H9 (cell line): ENCODE results near the gene SDK1. TPM values are rescaled to one million over a fixed set of nuclear protein-coding genes. Genes with fewer than 3 reads are reported as not detected.

Experiments used
- DNase-seq: peaks from one replicate; pipeline ENCODE4 v3.0.0-alpha.2; 2017
- H2AFZ ChIP-seq: one replicate; pipeline ENCODE4 v1.6.1; 2013; ENCODE audit warnings: mild to moderate bottlenecking, low read length, control low read depth, moderate library complexity
- H2AK5ac ChIP-seq: 2 replicates; pipeline ENCODE4 v1.6.1; 2013; ENCODE audit warnings: low read length, control low read depth, mixed read lengths; ENCODE audit not compliant: insufficient read length
- H2BK120ac ChIP-seq: one replicate; pipeline ENCODE4 v1.6.1; 2013; ENCODE audit warnings: low read depth, mild to moderate bottlenecking, low read length, control low read depth, inconsistent platforms; ENCODE audit not compliant: poor library complexity, severe bottlenecking
- H2BK12ac ChIP-seq: 2 replicates; pipeline ENCODE4 v1.6.1; 2013; ENCODE audit warnings: low read length, control low read depth, mixed read lengths, low read depth; ENCODE audit not compliant: insufficient read length
- H2BK15ac ChIP-seq: 2 replicates; pipeline ENCODE4 v1.6.1; 2013; ENCODE audit warnings: low read depth, low read length, control low read depth
- H2BK20ac ChIP-seq: one replicate; pipeline ENCODE4 v1.6.1; 2013; ENCODE audit warnings: low read depth, mild to moderate bottlenecking, low read length, control low read depth, inconsistent platforms; ENCODE audit not compliant: poor library complexity, severe bottlenecking
- H2BK5ac ChIP-seq: 2 replicates; pipeline ENCODE4 v1.6.1; 2013; ENCODE audit warnings: low read length, control low read depth, mixed read lengths; ENCODE audit not compliant: insufficient read length
- H3K14ac ChIP-seq: 2 replicates; pipeline ENCODE4 v1.6.1; 2013; ENCODE audit warnings: low read length, control low read depth; ENCODE audit not compliant: insufficient read depth
- H3K18ac ChIP-seq: 2 replicates; pipeline ENCODE4 v1.6.1; 2013; ENCODE audit warnings: low read depth, mild to moderate bottlenecking, mixed read lengths, low read length, control low read depth; ENCODE audit not compliant: insufficient read length
- H3K23ac ChIP-seq: 2 replicates; pipeline ENCODE4 v1.6.1; 2013; ENCODE audit warnings: low read length, control low read depth, mixed read lengths, low read depth; ENCODE audit not compliant: insufficient read length
- H3K23me2 ChIP-seq: 2 replicates; pipeline ENCODE4 v1.6.1; 2013; ENCODE audit warnings: low read depth, mild to moderate bottlenecking, mixed read lengths, low read length, control low read depth; ENCODE audit not compliant: insufficient read length, poor library complexity, severe bottlenecking
- H3K27ac ChIP-seq: 2 replicates; pipeline ENCODE4 v1.5.1; 2013; ENCODE audit warnings: low read length, control low read depth, mixed read lengths, low read depth; ENCODE audit not compliant: insufficient read length
- H3K27me3 ChIP-seq: 2 replicates; pipeline ENCODE4 v1.6.1; 2013; ENCODE audit warnings: low read length, control low read depth, inconsistent platforms; ENCODE audit not compliant: insufficient read depth
- H3K4ac ChIP-seq: 2 replicates; pipeline ENCODE4 v1.6.1; 2013; ENCODE audit warnings: low read depth, mild to moderate bottlenecking, control low read depth, inconsistent platforms, low read length, moderate library complexity
- H3K4me1 ChIP-seq: 2 replicates; pipeline ENCODE4 v1.6.1; 2013; ENCODE audit warnings: low read length, control low read depth, inconsistent platforms; ENCODE audit not compliant: insufficient read depth
- H3K4me2 ChIP-seq: 2 replicates; pipeline ENCODE4 v1.6.1; 2013; ENCODE audit warnings: low read length, control low read depth, mixed read lengths; ENCODE audit not compliant: insufficient read length, insufficient read depth
- H3K56ac ChIP-seq: 2 replicates; pipeline ENCODE4 v1.6.1; 2013; ENCODE audit warnings: low read depth, mild to moderate bottlenecking, mixed read lengths, low read length, control low read depth; ENCODE audit not compliant: insufficient read length
- H3K79me1 ChIP-seq: 2 replicates; pipeline ENCODE4 v1.6.1; 2013; ENCODE audit warnings: low read depth, mild to moderate bottlenecking, moderate library complexity, low read length, control low read depth, inconsistent platforms; ENCODE audit not compliant: insufficient read depth, poor library complexity, severe bottlenecking
- H3K79me2 ChIP-seq: 2 replicates; pipeline ENCODE4 v1.6.1; 2013; ENCODE audit warnings: low read length, control low read depth, inconsistent platforms; ENCODE audit not compliant: insufficient read depth
- H3K9ac ChIP-seq: 2 replicates; pipeline ENCODE4 v1.6.1; 2013; ENCODE audit warnings: low read length, control low read depth, mixed read lengths; ENCODE audit not compliant: insufficient read length; ENCODE audit errors: extremely low read depth
- H3K9me3 ChIP-seq: one replicate; pipeline ENCODE4 v1.6.1; 2013; ENCODE audit warnings: low read depth, low read length, inconsistent platforms; ENCODE audit not compliant: control insufficient read depth
- H3T11ph ChIP-seq: one replicate; pipeline ENCODE4 v1.6.1; 2013; ENCODE audit warnings: mild to moderate bottlenecking, low read length, control low read depth, inconsistent platforms
- H4K20me1 ChIP-seq: one replicate; pipeline ENCODE4 v1.6.1; 2013; ENCODE audit not compliant: control insufficient read depth, insufficient read length, insufficient read depth
- H4K5ac ChIP-seq: 2 replicates; pipeline ENCODE4 v1.6.1; 2013; ENCODE audit warnings: low read depth, mild to moderate bottlenecking, mixed read lengths, low read length, control low read depth; ENCODE audit not compliant: insufficient read length
- H4K8ac ChIP-seq: replicated peaks from 2 replicates; pipeline ENCODE4 v1.6.1; 2013; ENCODE audit warnings: low read length, control low read depth, mixed read lengths, low read depth; ENCODE audit not compliant: insufficient read length
- H4K91ac ChIP-seq: 2 replicates; pipeline ENCODE4 v1.6.1; 2013; ENCODE audit warnings: low read depth, mild to moderate bottlenecking, moderate library complexity, mixed read lengths, low read length, control low read depth; ENCODE audit not compliant: insufficient read length
- H3K27ac Mint-ChIP-seq, 3 experiments: 2 replicates in 2 of 3; 3 replicates in 1 of 3; pipeline ENCODE4 v1.8.0; 2020 to 2021; ENCODE audit warnings: mixed read lengths in 3 of 3, mild to moderate bottlenecking in 1 of 3, moderate library complexity in 1 of 3
- H3K27me3 Mint-ChIP-seq: 2 replicates; pipeline ENCODE4 v1.8.0; 2021; ENCODE audit warnings: low read depth, mild to moderate bottlenecking, moderate library complexity, mixed read lengths
- H3K36me3 Mint-ChIP-seq, 3 experiments: 2 replicates in 2 of 3; 3 replicates in 1 of 3; pipeline ENCODE4 v1.8.0; 2020 to 2021; ENCODE audit warnings: low read depth in 3 of 3, mixed read lengths in 3 of 3; ENCODE audit not compliant: insufficient read depth in 1 of 3
- H3K4me1 Mint-ChIP-seq, 2 experiments: 2 replicates each; pipeline ENCODE4 v1.8.0; 2020; ENCODE audit warnings: mixed read lengths in 2 of 2
- H3K4me3 Mint-ChIP-seq, 2 experiments: 2 replicates in 1 of 2; 3 replicates in 1 of 2; pipeline ENCODE4 v1.8.0; 2020 to 2021; ENCODE audit warnings: mild to moderate bottlenecking in 2 of 2, mixed read lengths in 2 of 2, moderate library complexity in 1 of 2
- H3K9me3 Mint-ChIP-seq, 2 experiments: 2 replicates in 1 of 2; 3 replicates in 1 of 2; pipeline ENCODE4 v1.8.0; 2020; ENCODE audit warnings: mild to moderate bottlenecking in 2 of 2, mixed read lengths in 2 of 2, moderate library complexity in 1 of 2
- WGBS: extraction: QIAGEN DNeasy Blood & Tissue Kit; methylation state at CpG from one replicate; pipeline ENCODE4 v1.1.7; 2013; ENCODE audit warnings: missing lambda C conversion rate, low lambda C conversion rate, mixed read lengths; ENCODE audit not compliant: insufficient read length; ENCODE audit errors: extremely low coverage; 5-methylcytosine and 5-hydroxymethylcytosine counted together
- total RNA-seq: library from RNA; stranded (reverse); gene quantifications from 2 replicates; pipeline ENCODE4 v1.2.1, GENCODE V29; 2021
- TF ChIP-seq, protein P1 (sequence below): fragments of 200-600 bp; sonication (generic); conservative IDR thresholded peaks from 3 replicates; pipeline ENCODE4 v1.8.0; 2021; ENCODE audit warnings: antibody characterized with exemption, mild to moderate bottlenecking

Gene SDK1
- total RNA-seq, 1 experiment from 2014 or later = 8.7 TPM

DNA sequence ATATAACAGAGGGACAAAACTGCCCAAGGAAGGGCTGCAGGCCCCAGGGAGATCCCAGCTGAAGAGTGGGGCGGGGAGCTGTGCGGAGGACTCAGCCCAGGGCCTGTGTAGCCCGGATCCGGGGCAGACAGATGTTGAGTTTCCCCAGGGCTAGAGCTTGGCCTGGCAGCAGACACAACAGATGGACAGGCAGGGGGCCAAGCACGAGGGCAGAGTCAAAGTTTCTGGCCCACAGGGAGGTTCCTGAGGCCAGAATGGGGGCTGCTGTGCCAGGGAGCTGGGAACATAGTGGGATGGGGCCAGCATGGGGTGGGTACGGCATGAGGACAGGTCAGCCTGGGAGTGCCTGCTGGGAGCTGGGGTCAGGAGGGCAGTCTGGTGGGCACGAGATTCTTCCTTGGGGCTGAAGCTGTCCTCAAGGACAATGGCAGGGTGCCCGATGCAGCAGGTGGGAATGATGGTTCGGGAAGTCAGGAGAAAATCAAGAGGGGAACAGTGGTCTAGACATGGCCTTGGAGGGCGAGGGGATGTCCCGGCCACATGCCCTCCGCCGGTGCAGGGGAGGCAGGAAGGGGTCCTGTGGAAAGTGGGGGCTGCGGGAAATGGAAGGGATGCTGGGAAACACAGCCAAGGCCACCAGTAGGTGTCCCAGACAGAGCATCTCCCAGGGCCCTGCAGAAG is 862.0 kb downstream of the SDK1 start:
- H3K4me1 ChIP-seq = no peaks in the 10 kb centered on the region
- WGBS = no CpG with 5 or more reads among the region's 14 CpGs

More for the DNA sequence above, 862.0 kb downstream of the SDK1 start:
- H3K9me3 ChIP-seq = no peaks in the 10 kb centered on the region
- H2AFZ ChIP-seq = no peak overlapping the region
- no peaks in the 10 kb centered on the region for H3K23me2 ChIP-seq
- no peak overlapping the region for H4K8ac ChIP-seq
- TF ChIP-seq, protein P1, sequence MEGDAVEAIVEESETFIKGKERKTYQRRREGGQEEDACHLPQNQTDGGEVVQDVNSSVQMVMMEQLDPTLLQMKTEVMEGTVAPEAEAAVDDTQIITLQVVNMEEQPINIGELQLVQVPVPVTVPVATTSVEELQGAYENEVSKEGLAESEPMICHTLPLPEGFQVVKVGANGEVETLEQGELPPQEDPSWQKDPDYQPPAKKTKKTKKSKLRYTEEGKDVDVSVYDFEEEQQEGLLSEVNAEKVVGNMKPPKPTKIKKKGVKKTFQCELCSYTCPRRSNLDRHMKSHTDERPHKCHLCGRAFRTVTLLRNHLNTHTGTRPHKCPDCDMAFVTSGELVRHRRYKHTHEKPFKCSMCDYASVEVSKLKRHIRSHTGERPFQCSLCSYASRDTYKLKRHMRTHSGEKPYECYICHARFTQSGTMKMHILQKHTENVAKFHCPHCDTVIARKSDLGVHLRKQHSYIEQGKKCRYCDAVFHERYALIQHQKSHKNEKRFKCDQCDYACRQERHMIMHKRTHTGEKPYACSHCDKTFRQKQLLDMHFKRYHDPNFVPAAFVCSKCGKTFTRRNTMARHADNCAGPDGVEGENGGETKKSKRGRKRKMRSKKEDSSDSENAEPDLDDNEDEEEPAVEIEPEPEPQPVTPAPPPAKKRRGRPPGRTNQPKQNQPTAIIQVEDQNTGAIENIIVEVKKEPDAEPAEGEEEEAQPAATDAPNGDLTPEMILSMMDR = no peak
- no peaks in the 10 kb centered on the region for H3K9me3 Mint-ChIP-seq
- H3K36me3 Mint-ChIP-seq = no peaks in the 10 kb centered on the region; a peak in 1 of 7 replicates
- H3K4me1 Mint-ChIP-seq = peaks cover 14% of the 10 kb centered on the region in 2 experiments
- peak overlapping the region in 1 of 3 experiments; percentile 85; a peak in 2 of 7 replicates for H3K27ac Mint-ChIP-seq
- H3K4me3 Mint-ChIP-seq = no peak overlapping the region
- no peaks in the 10 kb centered on the region for H3K27me3 Mint-ChIP-seq
- no peaks in the 10 kb centered on the region for H3K79me2 ChIP-seq
- no peak overlapping the region for H3K4me2 ChIP-seq
- DNase-seq = no peak
- no peak overlapping the region for H2BK5ac ChIP-seq
- H3K18ac ChIP-seq = no peak overlapping the region
- H2BK15ac ChIP-seq = no peak overlapping the region
- H3K14ac ChIP-seq = no peak overlapping the region; the same call in 1 of the 2 replicates
- H4K20me1 ChIP-seq = peaks cover 3% of the 10 kb centered on the region
- no peak overlapping the region for H2BK20ac ChIP-seq
- no peak overlapping the region for H3T11ph ChIP-seq
- no peak overlapping the region for H2BK12ac ChIP-seq
- H4K91ac ChIP-seq = no peak overlapping the region
- H2AK5ac ChIP-seq = no peak overlapping the region
- no peaks in the 10 kb centered on the region for H3K27me3 ChIP-seq
- no peak overlapping the region for H3K23ac ChIP-seq
- H3K9ac ChIP-seq = no peak overlapping the region
- H2BK120ac ChIP-seq = no peak overlapping the region
- H3K27ac ChIP-seq = no peak overlapping the region
- no peak overlapping the region for H3K56ac ChIP-seq
- H3K79me1 ChIP-seq = no peaks in the 10 kb centered on the region
- H3K4ac ChIP-seq = no peak overlapping the region
- H4K5ac ChIP-seq = no peak overlapping the region
